HG02840 (cell line): ENCODE measurements around the gene BPIFB1.

Experiments used
- ATAC-seq: cut with Tn5 transposase; IDR thresholded peaks from one replicate; pipeline ENCODE4 v1.9.1; 2021; ENCODE audit warnings: mild to moderate bottlenecking, moderate library complexity, moderate number of reproducible peaks; ENCODE audit not compliant: unreplicated experiment, low FRiP score

BPIFB1 gene

GRCh38 chr20:33272155-33272873 lies 10.7 kb upstream of the BPIFB1 start:
- no peak for ATAC-seq

- ATAC-seq, result no peak
Observed at GRCh38 chr20:33273117-33273851, 9.7 kb upstream of the BPIFB1 start.

GRCh38 chr20:33275215-33275614 lies 7.8 kb upstream of the BPIFB1 start:
- ATAC-seq, result no peak

GRCh38 chr20:33275871-33276270 lies 7.1 kb upstream of the BPIFB1 start:
- ATAC-seq, result no peak

- ATAC-seq, result no peak
Observed at GRCh38 chr20:33276303-33277113, 6.5 kb upstream of the BPIFB1 start.

GRCh38 chr20:33277471-33278441 lies 5.3 kb upstream of the BPIFB1 start:
- ATAC-seq, result no peak

GRCh38 chr20:33278700-33279099 lies 4.3 kb upstream of the BPIFB1 start:
- ATAC-seq, result no peak

- ATAC-seq, result no peak
Observed at GRCh38 chr20:33279261-33279910, 3.6 kb upstream of the BPIFB1 start.

- ATAC-seq, result no peak
Observed at GRCh38 chr20:33280000-33280680, 2.9 kb upstream of the BPIFB1 start.

- no peak for ATAC-seq
Observed at GRCh38 chr20:33280775-33281174, 2.2 kb upstream of the BPIFB1 start.

GRCh38 chr20:33281550-33282146 lies 1.4 kb upstream of the BPIFB1 start:
- ATAC-seq, result no peak

- no peak for ATAC-seq
Observed at GRCh38 chr20:33282196-33282934, 649 bp upstream of the BPIFB1 start.

GRCh38 chr20:33284284-33284683 lies 1.3 kb downstream of the BPIFB1 start:
- no peak for ATAC-seq

GRCh38 chr20:33284937-33285336 lies 1.9 kb downstream of the BPIFB1 start:
- no peak for ATAC-seq

- no peak for ATAC-seq
Observed at GRCh38 chr20:33285861-33286495, 3.0 kb downstream of the BPIFB1 start.

- no peak for ATAC-seq
Observed at GRCh38 chr20:33287884-33288283, 4.9 kb downstream of the BPIFB1 start.

- no peak for ATAC-seq
Observed at GRCh38 chr20:33290852-33291251, 7.8 kb downstream of the BPIFB1 start.
